ENCODE data around the gene TMEM237.

Gene TMEM237

GRCh38 chr2:201654616-201655384 is 11.5 kb upstream of the TMEM237 start (continued):
- TF ChIP-seq, protein P1, sequence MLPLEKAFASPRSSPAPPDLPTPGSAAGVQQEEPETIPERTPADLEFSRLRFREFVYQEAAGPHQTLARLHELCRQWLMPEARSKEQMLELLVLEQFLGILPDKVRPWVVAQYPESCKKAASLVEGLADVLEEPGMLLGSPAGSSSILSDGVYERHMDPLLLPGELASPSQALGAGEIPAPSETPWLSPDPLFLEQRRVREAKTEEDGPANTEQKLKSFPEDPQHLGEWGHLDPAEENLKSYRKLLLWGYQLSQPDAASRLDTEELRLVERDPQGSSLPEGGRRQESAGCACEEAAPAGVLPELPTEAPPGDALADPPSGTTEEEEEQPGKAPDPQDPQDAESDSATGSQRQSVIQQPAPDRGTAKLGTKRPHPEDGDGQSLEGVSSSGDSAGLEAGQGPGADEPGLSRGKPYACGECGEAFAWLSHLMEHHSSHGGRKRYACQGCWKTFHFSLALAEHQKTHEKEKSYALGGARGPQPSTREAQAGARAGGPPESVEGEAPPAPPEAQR (tag by site-specific recombination; IDR thresholded peaks at IDR 0.05): no peak
- TF ChIP-seq ZNF792 (tag by site-specific recombination; IDR thresholded peaks at IDR 0.05): no peak
- no peak for TF ChIP-seq ZNF596 (tag by site-specific recombination; IDR thresholded peaks at IDR 0.05)

GRCh38 chr2:201653221-201653620 is 9.9 kb upstream of the TMEM237 start:
- ChIA-PET POLR2A (no interaction called here), CTCF (interaction anchor here (0.6 kb wide), 1 partner anchor 11 kb away, joined by 3 read pairs; no protein-coding TSS in a partner anchor)
- Histone ChIP-seq H3K36me3 (ENCODE audit: control insufficient read depth in 2 of 2, insufficient read depth in 1 of 2, low read length in 2 of 2) (no peaks in the 10 kb centered on the region), H3K27ac (ENCODE audit: extremely low read depth, low read depth, low read length) (no peak overlapping the region), H3K4me3 (ENCODE audit: low read depth, low read length) (no peak overlapping the region), H3K9me3 (ENCODE audit: control insufficient read depth, insufficient read depth, low read depth, low read length) (no peaks in the 10 kb centered on the region), H3K4me1 (ENCODE audit: control insufficient read depth, insufficient read depth, low read length) (no peaks in the 10 kb centered on the region)
- TF ChIP-seq ZSCAN4 (tag by site-specific recombination; IDR thresholded peaks at IDR 0.05) (no peak), ZSCAN30 (tag by site-specific recombination; IDR thresholded peaks at IDR 0.05) (no peak), SCRT1 (tag by site-specific recombination; IDR thresholded peaks at IDR 0.05; ENCODE audit: borderline replicate concordance) (no peak), GLI4 (tag by site-specific recombination; IDR thresholded peaks at IDR 0.05) (no peak), WT1 (tag by site-specific recombination; IDR thresholded peaks at IDR 0.05) (no peak), ZFP69B (tag by site-specific recombination; IDR thresholded peaks at IDR 0.05) (no peak), FEZF1 (tag by site-specific recombination; IDR thresholded peaks at IDR 0.05) (no peak), SALL2 (tag by site-specific recombination; IDR thresholded peaks at IDR 0.05; ENCODE audit: borderline replicate concordance) (no peak)
- TF ChIP-seq, protein P2, sequence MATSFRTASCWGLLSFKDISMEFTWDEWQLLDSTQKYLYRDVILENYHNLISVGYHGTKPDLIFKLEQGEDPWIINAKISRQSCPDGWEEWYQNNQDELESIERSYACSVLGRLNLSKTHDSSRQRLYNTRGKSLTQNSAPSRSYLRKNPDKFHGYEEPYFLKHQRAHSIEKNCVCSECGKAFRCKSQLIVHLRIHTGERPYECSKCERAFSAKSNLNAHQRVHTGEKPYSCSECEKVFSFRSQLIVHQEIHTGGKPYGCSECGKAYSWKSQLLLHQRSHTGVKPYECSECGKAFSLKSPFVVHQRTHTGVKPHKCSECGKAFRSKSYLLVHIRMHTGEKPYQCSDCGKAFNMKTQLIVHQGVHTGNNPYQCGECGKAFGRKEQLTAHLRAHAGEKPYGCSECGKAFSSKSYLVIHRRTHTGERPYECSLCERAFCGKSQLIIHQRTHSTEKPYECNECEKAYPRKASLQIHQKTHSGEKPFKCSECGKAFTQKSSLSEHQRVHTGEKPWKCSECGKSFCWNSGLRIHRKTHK (tag by site-specific recombination; IDR thresholded peaks at IDR 0.05): no peak
- TF ChIP-seq, protein P1 (tag by site-specific recombination; IDR thresholded peaks at IDR 0.05): no peak

GRCh38 chr2:201649442-201649841 is 6.1 kb upstream of the TMEM237 start:
- H3K9me3 ChIP-seq (ENCODE audit: control insufficient read depth, insufficient read depth, low read depth, low read length): no peaks in the 10 kb centered on the region
- ChIA-PET CTCF (no interaction called here), POLR2A (no interaction called here)
- H3K4me3 ChIP-seq (ENCODE audit: low read depth, low read length): no peak overlapping the region
- no peaks in the 10 kb centered on the region for H3K36me3 ChIP-seq (ENCODE audit: control insufficient read depth in 2 of 2, insufficient read depth in 1 of 2, low read length in 2 of 2)
- no peaks in the 10 kb centered on the region for H3K4me1 ChIP-seq (ENCODE audit: control insufficient read depth, insufficient read depth, low read length)
- no peak overlapping the region for H3K27ac ChIP-seq (ENCODE audit: extremely low read depth, low read depth, low read length)
- TF ChIP-seq SP3 (tag by site-specific recombination; IDR thresholded peaks at IDR 0.05) (no peak), ZNF626 (tag by site-specific recombination; IDR thresholded peaks at IDR 0.05) (no peak), ZSCAN30 (tag by site-specific recombination; IDR thresholded peaks at IDR 0.05) (no peak), ZNF692 (tag by site-specific recombination; IDR thresholded peaks at IDR 0.05) (no peak), GLIS1 (tag by site-specific recombination; IDR thresholded peaks at IDR 0.05) (no peak), ZNF302 (tag by site-specific recombination; IDR thresholded peaks at IDR 0.05; ENCODE audit: low read depth) (no peak), HOXC10 (CRISPR knock-in tag; IDR thresholded peaks at IDR 0.05) (no peak), KLF7 (tag by site-specific recombination; IDR thresholded peaks at IDR 0.05; ENCODE audit: borderline replicate concordance) (no peak), ZNF248 (tag by site-specific recombination; IDR thresholded peaks at IDR 0.05) (no peak), ZNF37A (tag by site-specific recombination; IDR thresholded peaks at IDR 0.05) (no peak), ZNF555 (tag by site-specific recombination; conservative IDR thresholded peaks at IDR 0.05) (no peak), SCRT2 (tag by site-specific recombination; IDR thresholded peaks at IDR 0.05) (no peak), ZSCAN4 (tag by site-specific recombination; IDR thresholded peaks at IDR 0.05) (no peak), ZNF600 (tag by site-specific recombination; IDR thresholded peaks at IDR 0.05) (no peak)

Measured in HEK293 (cell line).